OCI-LY3 (cell line): ENCODE data around the gene DUOX2.
"Not testable (repeated sequence)": the region's sequence is repeated elsewhere in the genome, so short reads cannot be mapped to it uniquely, and the experiment has no call there.

Experiments
- EZH2phosphoT487 ChIP-seq: fragments of 200-600 bp; shearing (Covaris generic); IDR thresholded peaks from 2 replicates; pipeline ENCODE4 v1.6.1; 2018; ENCODE audit warnings: antibody characterized with exemption, mixed run types, low read depth
- TF ChIP-seq, protein P1 (sequence below): fragments of 200-600, 300-600 bp; sonication (generic); IDR thresholded peaks from 2 replicates; pipeline ENCODE4 v1.5.1; 2014; ENCODE audit warnings: antibody characterized with exemption, low read length, low read depth

- TF ChIP-seq, protein P1, sequence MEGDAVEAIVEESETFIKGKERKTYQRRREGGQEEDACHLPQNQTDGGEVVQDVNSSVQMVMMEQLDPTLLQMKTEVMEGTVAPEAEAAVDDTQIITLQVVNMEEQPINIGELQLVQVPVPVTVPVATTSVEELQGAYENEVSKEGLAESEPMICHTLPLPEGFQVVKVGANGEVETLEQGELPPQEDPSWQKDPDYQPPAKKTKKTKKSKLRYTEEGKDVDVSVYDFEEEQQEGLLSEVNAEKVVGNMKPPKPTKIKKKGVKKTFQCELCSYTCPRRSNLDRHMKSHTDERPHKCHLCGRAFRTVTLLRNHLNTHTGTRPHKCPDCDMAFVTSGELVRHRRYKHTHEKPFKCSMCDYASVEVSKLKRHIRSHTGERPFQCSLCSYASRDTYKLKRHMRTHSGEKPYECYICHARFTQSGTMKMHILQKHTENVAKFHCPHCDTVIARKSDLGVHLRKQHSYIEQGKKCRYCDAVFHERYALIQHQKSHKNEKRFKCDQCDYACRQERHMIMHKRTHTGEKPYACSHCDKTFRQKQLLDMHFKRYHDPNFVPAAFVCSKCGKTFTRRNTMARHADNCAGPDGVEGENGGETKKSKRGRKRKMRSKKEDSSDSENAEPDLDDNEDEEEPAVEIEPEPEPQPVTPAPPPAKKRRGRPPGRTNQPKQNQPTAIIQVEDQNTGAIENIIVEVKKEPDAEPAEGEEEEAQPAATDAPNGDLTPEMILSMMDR, result not testable (repeated sequence)
- TF ChIP-seq EZH2phosphoT487, result not testable (repeated sequence)
Observed at GRCh38 chr15:45077391-45077790, 36.6 kb downstream of the DUOX2 start.
